Stomach (tissue), 9 donors: ENCODE measurements around the gene ARSJ. TPM values are rescaled to one million over a fixed set of nuclear protein-coding genes. Genes with fewer than 3 reads are reported as not detected.
A peak's percentile ranks its signal among the peaks of the same experiment; 100 is the strongest.

Experiments
- DNase-seq, 2 donors: peaks; one replicate each; pipeline versions ENCODE4 v3.0.0 to v3.0.0-alpha.2; 2013 to 2019
- H3K27ac ChIP-seq, 5 donors: fragments of 200-600 bp in 4 of 5; sonication (generic) in 4 of 5; one replicate each; pipeline ENCODE4 v1.5.1; 2013 to 2019; ENCODE audit warnings: mild to moderate bottlenecking in 1 of 5, moderate library complexity in 1 of 5
- H3K27me3 ChIP-seq, 3 donors: fragments of 200-600 bp; sonication (generic); one replicate each; pipeline ENCODE4 v1.5.1; 2017 to 2019; ENCODE audit warnings: mixed run types in 1 of 3
- H3K36me3 ChIP-seq, 4 donors: fragments of 200-600 bp; sonication (generic); 1 replicate in 3 of 4; 2 replicates in 1 of 4; pipeline ENCODE4 v1.5.1; 2016 to 2019
- H3K4me1 ChIP-seq, 4 donors: fragments of 200-600 bp; sonication (generic); one replicate each; pipeline ENCODE4 v1.5.1; 2016 to 2019
- H3K4me3 ChIP-seq, 4 donors: fragments of 200-600 bp; sonication (generic) in 3 of 4; one replicate each; pipeline ENCODE4 v1.5.1; 2016 to 2019; ENCODE audit warnings: mild to moderate bottlenecking in 1 of 4
- H3K9me3 ChIP-seq, 4 donors: fragments of 200-600 bp; sonication (generic); one replicate each; pipeline ENCODE4 v1.5.1; 2016 to 2019
- CTCF ChIP-seq, 7 experiments: fragments of 450-650 bp in 4 of 7; fragments of 200-600 bp in 3 of 7; sonication (generic) in 3 of 7; IDR thresholded peaks; one replicate each; pipeline ENCODE4 v1.5.1; 2016 to 2019; ENCODE audit warnings: antibody characterized with exemption in 7 of 7, control low read depth in 2 of 7, mild to moderate bottlenecking in 1 of 7
- EP300 ChIP-seq: sonication (generic); formaldehyde crosslinking; IDR thresholded peaks from one replicate; pipeline ENCODE4 v1.6.1; 2017; ENCODE audit warnings: antibody characterized with exemption
- POLR2A ChIP-seq, 4 donors: fragments of 450-650 bp; IDR thresholded peaks; one replicate each; pipeline ENCODE4 v1.6.1; 2016; ENCODE audit warnings: antibody characterized with exemption in 4 of 4, control low read depth in 2 of 4, mild to moderate bottlenecking in 1 of 4, moderate library complexity in 1 of 4
- POLR2AphosphoS5 ChIP-seq, 3 donors: sonication (generic); formaldehyde crosslinking; IDR thresholded peaks; one replicate each; pipeline ENCODE4 v1.6.1; 2016; ENCODE audit warnings: antibody characterized with exemption in 3 of 3
- WGBS, 5 donors: extraction: QIAGEN DNeasy Blood & Tissue Kit in 3 of 5; methylation state at CpG; one replicate each; pipeline versions ENCODE4 v1.1.5 to v1.1.7; 2013 to 2018; 5-methylcytosine and 5-hydroxymethylcytosine counted together
- intact Hi-C: fragments of 100-400 bp; cut with DNase I; formaldehyde crosslinking; loops from one replicate; pipeline ENCODE4 v1.15.1; 2023; ENCODE audit warnings: low total_unique reads
- polyA plus RNA-seq, 3 donors: library from polyadenylated mRNA; stranded (reverse); fragments of 200-250 nt; gene quantifications; one replicate each; pipeline ENCODE4 v1.2.3, GENCODE V29; 2013
- total RNA-seq, 5 donors: library from RNA; depleted of rRNA; stranded (reverse); fragments of >200 nt; gene quantifications; one replicate each; pipeline versions ENCODE4 v1.1.0 to v1.2.3, GENCODE V29; 2014 to 2016
- donor health status: healthy with polysubstance abuse.
- donor health status: Bipolar disorder and iron deficiency.
- donor health status: healthy.

The ARSJ gene
- total and polyA plus RNA-seq, 8 donors, result 0.92 to 23.3 (median 5.6) TPM

- Histone ChIP-seq H3K36me3 (no peaks in the 10 kb centered on the region), H3K27me3 (no peaks in the 10 kb centered on the region), H3K4me1 (no peaks in the 10 kb centered on the region), H3K4me3 (no peak overlapping the region), H3K27ac (no peak overlapping the region), H3K9me3 (no peaks in the 10 kb centered on the region)
- DNase-seq, result no peak
- TF ChIP-seq POLR2A (IDR thresholded peaks at IDR 0.05) (no peak), CTCF (IDR thresholded peaks at IDR 0.05) (no peak), POLR2AphosphoS5 (IDR thresholded peaks at IDR 0.05) (no peak), EP300 (no peak)
- intact Hi-C loops, result no loop called here
These were observed 70.6 kb downstream of the ARSJ start for GRCh38 chr4:113908829-113909228.

- H3K9me3 ChIP-seq, result no peaks in the 10 kb centered on the region
- peaks cover 0 to 12% (median 6%) of the 10 kb centered on the region in 4 donors for H3K36me3 ChIP-seq
- WGBS, 5 donors, result 92 to 100% (median 97%) methylated on average over 1 of the region's 1 CpG
- intact Hi-C loops, result no loop called here
- no peak overlapping the region for H3K27ac ChIP-seq
- H3K4me3 ChIP-seq, result no peak overlapping the region
- TF ChIP-seq CTCF (IDR thresholded peaks at IDR 0.05), result no peak
- no peak for TF ChIP-seq POLR2A (IDR thresholded peaks at IDR 0.05)
- TF ChIP-seq POLR2AphosphoS5 (IDR thresholded peaks at IDR 0.05), result no peak
- no peak for TF ChIP-seq EP300
- peaks cover 4 to 6% (median 5%) of the 10 kb centered on the region in 4 donors for H3K4me1 ChIP-seq
- no peaks in the 10 kb centered on the region for H3K27me3 ChIP-seq
- DNase-seq, result no peak
These were observed 71.9 kb downstream of the ARSJ start for GRCh38 chr4:113907559-113907958.

- intact Hi-C loops, result no loop called here
- H3K36me3 ChIP-seq, result peaks cover 0 to 23% (median 12%) of the 10 kb centered on the region in 4 donors
- peaks cover 7 to 10% (median 9%) of the 10 kb centered on the region in 4 donors for H3K4me1 ChIP-seq
- TF ChIP-seq POLR2A (IDR thresholded peaks at IDR 0.05), result no peak
- TF ChIP-seq POLR2AphosphoS5 (IDR thresholded peaks at IDR 0.05), result no peak
- DNase-seq, result no peak
- H3K9me3 ChIP-seq, result no peaks in the 10 kb centered on the region
- H3K4me3 ChIP-seq, result no peak overlapping the region
- H3K27me3 ChIP-seq, result no peaks in the 10 kb centered on the region
- no peak overlapping the region for H3K27ac ChIP-seq
- WGBS, 5 donors, result 71 to 100% (median 100%) methylated on average over 1 of the region's 1 CpG
These were observed 74.1 kb downstream of the ARSJ start for GRCh38 chr4:113905301-113905700.

- no peaks in the 10 kb centered on the region for H3K27me3 ChIP-seq
- no peak for TF ChIP-seq POLR2A (IDR thresholded peaks at IDR 0.05)
- no peak for TF ChIP-seq CTCF (IDR thresholded peaks at IDR 0.05)
- no peak for TF ChIP-seq POLR2AphosphoS5 (IDR thresholded peaks at IDR 0.05)
- TF ChIP-seq EP300, result no peak
- intact Hi-C loops, result no loop called here
- no peaks in the 10 kb centered on the region for H3K9me3 ChIP-seq
- H3K4me1 ChIP-seq, result peaks cover 7 to 10% (median 9%) of the 10 kb centered on the region in 4 donors
- H3K4me3 ChIP-seq, result no peak overlapping the region
- WGBS, 5 donors, result 80 to 88% (median 84%) methylated on average over 1 of the region's 1 CpG
- no peak for DNase-seq
- no peak overlapping the region for H3K27ac ChIP-seq
- peaks cover 0 to 23% (median 12%) of the 10 kb centered on the region in 4 donors for H3K36me3 ChIP-seq
These were observed 74.6 kb downstream of the ARSJ start for GRCh38 chr4:113904877-113905276.

GRCh38 chr4:113901994-113902787 is 77.3 kb downstream of the ARSJ start:
- TF ChIP-seq CTCF (IDR thresholded peaks at IDR 0.05) (peak in 4 of 7 experiments; percentile 38 to 82 (median 63)), POLR2A (IDR thresholded peaks at IDR 0.05) (no peak), POLR2AphosphoS5 (IDR thresholded peaks at IDR 0.05) (peak in 1 of 3 donors; percentile 63)
- H3K4me1 ChIP-seq, result peaks cover 7 to 10% (median 9%) of the 10 kb centered on the region in 4 donors
- DNase-seq, result peak; percentile 86 to 88
- H3K36me3 ChIP-seq, result peaks cover 0 to 23% (median 12%) of the 10 kb centered on the region in 4 donors
- no peaks in the 10 kb centered on the region for H3K27me3 ChIP-seq
- peak overlapping the region; percentile 50 to 82 (median 63) for H3K27ac ChIP-seq
- peak overlapping the region in 3 of 4 donors; percentile 19 to 37 (median 31) for H3K4me3 ChIP-seq
- intact Hi-C loops, result no loop called here
- whole genome bisulfite sequencing, 5 donors, result 36 to 69% (median 44%) methylated on average over 9 to 13 of the region's 13 CpGs
- no peaks in the 10 kb centered on the region for H3K9me3 ChIP-seq
